Measurements from ENCODE around the gene XIRP2. TPM values are rescaled to one million over a fixed set of nuclear protein-coding genes. Genes with fewer than 3 reads are reported as not detected.

Gene XIRP2
- total and polyA plus RNA-seq, 2 of the 4 experiments (the other 2 are of a cell fraction): 0.05 to 0.18 TPM

GRCh38 chr2:167177196-167177595, 288.9 kb downstream of the XIRP2 start:
- H2BK20ac ChIP-seq (ENCODE audit: low read depth, low read length): no peak overlapping the region
- no peak overlapping the region for H4K5ac ChIP-seq (ENCODE audit: low read depth, low read length)
- H3K14ac ChIP-seq (replicated peaks; ENCODE audit: low read depth, low read length): no peak overlapping the region
- no peak overlapping the region for H2AK9ac ChIP-seq (replicated peaks; ENCODE audit: low read depth, low read length, poor library complexity)
- H3K27ac ChIP-seq (ENCODE audit: insufficient read depth, low read length): no peak overlapping the region
- no peak overlapping the region for H2AK5ac ChIP-seq (ENCODE audit: low read depth, low read length)
- no peak overlapping the region for H2BK15ac ChIP-seq (ENCODE audit: low read depth, low read length)
- DNase-seq (peak; percentile 54), ATAC-seq (ENCODE audit: low read depth) (0 out of 2 replicates have a peak, but pooled peaks have one; percentile 22)
- peaks cover 5% of the 10 kb centered on the region for H3K4me1 ChIP-seq (ENCODE audit: control insufficient read depth, insufficient read depth, low read length)
- no peaks in the 10 kb centered on the region for H3K36me3 ChIP-seq (ENCODE audit: control insufficient read depth, insufficient read depth, low read length)
- H3K9ac ChIP-seq (ENCODE audit: low read depth, low read length): no peak overlapping the region
- no peaks in the 10 kb centered on the region for H3K27me3 ChIP-seq (ENCODE audit: control insufficient read depth, insufficient read depth, low read length)
- H3K4me3 ChIP-seq (ENCODE audit: insufficient read depth, low read depth, low read length): no peak overlapping the region
- peaks cover 3% of the 10 kb centered on the region; the same call in 1 of the 2 replicates for H3K9me1 ChIP-seq (ENCODE audit: insufficient read depth, low read length)
- no peak overlapping the region; the same call in 1 of the 2 replicates for H2BK120ac ChIP-seq (ENCODE audit: low read depth, low read length)
- CTCF ChIA-PET: no interaction called here
- in situ Hi-C loops (cut with MboI; ENCODE audit: low sequenced_read_pairs) (no loop called here), dilution Hi-C loops (cut with HindIII; ENCODE audit: low sequenced_read_pairs, unreplicated experiment) (no loop called here), intact Hi-C loops (cut with micrococcal nuclease) (loop anchor here (5.0 kb wide), 1 partner anchor 35 kb away; no protein-coding TSS in a partner anchor)
- H3K56ac ChIP-seq (ENCODE audit: extremely low read depth, insufficient read depth, low read length): no peak overlapping the region
- H3K23ac ChIP-seq (ENCODE audit: low read depth, low read length): no peak overlapping the region; the same call in 1 of the 2 replicates
- H2AFZ ChIP-seq (replicated peaks; ENCODE audit: low read length, poor library complexity): no peak overlapping the region
- H4K20me1 ChIP-seq (ENCODE audit: insufficient read depth, low read length): no peaks in the 10 kb centered on the region
- no peak overlapping the region for H3K4ac ChIP-seq (ENCODE audit: low read depth, low read length)
- peak; percentile 70; the same call in 1 of the 2 replicates for TF ChIP-seq CEBPB (IDR thresholded peaks at IDR 0.05; ENCODE audit: low read depth, low read length)
- TF ChIP-seq RFX5 (IDR thresholded peaks at IDR 0.05; ENCODE audit: low read depth, low read length): no peak
- H3K18ac ChIP-seq (ENCODE audit: low read depth, low read length): no peak overlapping the region
- H2BK5ac ChIP-seq (ENCODE audit: low read depth, low read length, poor library complexity, severe bottlenecking): peak overlapping the region; percentile 57
- H4K8ac ChIP-seq (ENCODE audit: low read depth in 2 of 2, low read length in 2 of 2): 0 out of 4 replicates have a peak overlapping the region, but pooled peaks have one; percentile 20 to 90
- H3K4me2 ChIP-seq (ENCODE audit: low read depth, low read length): peak overlapping the region; percentile 20; the same call in 1 of the 2 replicates
- H3K79me1 ChIP-seq (ENCODE audit: low read depth in 1 of 2, low read length in 2 of 2): no peaks in the 10 kb centered on the region
- BruUV-seq (replicated peaks): no TSS peak
- H3K9me3 ChIP-seq (ENCODE audit: control insufficient read depth, insufficient read depth, low read length): no peaks in the 10 kb centered on the region
- POLR2A ChIA-PET (ENCODE audit: unreplicated experiment): no interaction called here
- H4K91ac ChIP-seq (ENCODE audit: insufficient read depth, low read depth, low read length): no peak overlapping the region
